ENCODE data around the gene FILIP1.
A peak's percentile ranks its signal among the peaks of the same experiment; 100 is the strongest.

Gene FILIP1

GRCh38 chr6:75302280-75302679 is 191.3 kb downstream of the FILIP1 start:
- Histone ChIP-seq H3K36me3 (ENCODE audit: control insufficient read depth in 1 of 2, insufficient read depth in 2 of 2, low read depth in 1 of 2, low read length in 2 of 2) (no peaks in the 10 kb centered on the region), H3K9me3 (ENCODE audit: control insufficient read depth, low read length) (peaks cover 6% of the 10 kb centered on the region)
- WGBS, result 96% methylated on average over 3 of the region's 3 CpGs

DNA sequence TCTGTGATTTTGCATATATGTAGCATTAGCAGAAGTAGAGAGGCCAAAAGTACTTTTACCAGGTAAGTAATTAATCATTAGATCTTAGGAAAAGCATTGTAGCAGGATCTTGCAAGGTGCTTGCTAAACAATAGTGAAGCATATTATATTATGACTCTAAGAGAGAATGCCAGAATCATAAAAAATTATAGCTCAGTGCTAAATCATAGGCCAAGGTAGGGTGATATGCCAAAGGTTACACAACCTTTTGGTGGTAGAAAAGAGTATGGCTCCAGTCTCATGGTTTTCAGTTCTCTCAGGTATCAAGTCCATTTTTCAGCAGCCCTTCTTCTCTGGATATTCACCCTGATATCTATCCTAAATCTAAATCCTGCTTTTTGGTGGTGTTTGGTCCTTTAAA is 192.1 kb downstream of the FILIP1 start:
- no peak for DNase-seq
- H3K4ac ChIP-seq (ENCODE audit: low read depth in 1 of 2, low read length in 2 of 2), result no peak overlapping the region
- no peak overlapping the region for H2AK5ac ChIP-seq (ENCODE audit: low read length, severe bottlenecking)
- H4K8ac ChIP-seq (ENCODE audit: low read length), result no peak overlapping the region
- H4K91ac ChIP-seq (ENCODE audit: low read length), result no peak overlapping the region
- no peak overlapping the region for H2BK5ac ChIP-seq (ENCODE audit: low read depth, low read length, poor library complexity, severe bottlenecking)
- no peak overlapping the region for H2BK15ac ChIP-seq (ENCODE audit: low read depth, poor library complexity, severe bottlenecking)
- no peaks in the 10 kb centered on the region for H3K36me3 ChIP-seq (ENCODE audit: control insufficient read depth in 1 of 2, insufficient read depth in 2 of 2, low read depth in 1 of 2, low read length in 2 of 2)
- H3K23ac ChIP-seq (ENCODE audit: low read length in 2 of 2), result no peak overlapping the region
- no peak overlapping the region for H3K9ac ChIP-seq (ENCODE audit: low read length)
- H3K4me1 ChIP-seq (ENCODE audit: control insufficient read depth, insufficient read depth, low read depth, low read length), result no peaks in the 10 kb centered on the region
- no peak overlapping the region for H3K27ac ChIP-seq (ENCODE audit: low read length, poor library complexity, severe bottlenecking)
- no peaks in the 10 kb centered on the region for H3K27me3 ChIP-seq (ENCODE audit: control insufficient read depth in 1 of 2, insufficient read depth in 1 of 2, low read length in 2 of 2)
- no peak overlapping the region for H3K18ac ChIP-seq (ENCODE audit: low read depth in 1 of 2, low read length in 2 of 2)
- H3K9me3 ChIP-seq (ENCODE audit: control insufficient read depth, low read length), result peaks cover 6% of the 10 kb centered on the region
- H3K79me1 ChIP-seq (replicated peaks; ENCODE audit: low read length, poor library complexity, severe bottlenecking), result no peaks in the 10 kb centered on the region
- no peak overlapping the region for H3K14ac ChIP-seq (ENCODE audit: low read length in 2 of 2)
- no peak overlapping the region for H3K4me2 ChIP-seq (ENCODE audit: low read length, poor library complexity, severe bottlenecking)
- no peak overlapping the region for H2AFZ ChIP-seq (ENCODE audit: low read depth, low read length)
- H2BK12ac ChIP-seq (ENCODE audit: low read length in 2 of 2), result no peak overlapping the region
- no peak overlapping the region for H3K4me3 ChIP-seq (ENCODE audit: insufficient read depth in 1 of 2, low read depth in 1 of 2, low read length in 2 of 2)
- H2BK120ac ChIP-seq (ENCODE audit: low read depth, low read length), result no peak overlapping the region

More at GRCh38 chr6:75302280-75302679, 191.3 kb downstream of the FILIP1 start:
- Histone ChIP-seq H2BK120ac (ENCODE audit: low read depth, low read length) (no peak overlapping the region), H3K79me1 (replicated peaks; ENCODE audit: low read length, poor library complexity, severe bottlenecking) (no peaks in the 10 kb centered on the region), H3K4me2 (ENCODE audit: low read length, poor library complexity, severe bottlenecking) (no peak overlapping the region), H2BK15ac (ENCODE audit: low read depth, poor library complexity, severe bottlenecking) (no peak overlapping the region), H3K27ac (ENCODE audit: low read length, poor library complexity, severe bottlenecking) (no peak overlapping the region), H3K18ac (ENCODE audit: low read depth in 1 of 2, low read length in 2 of 2) (no peak overlapping the region), H3K4me3 (ENCODE audit: insufficient read depth in 1 of 2, low read depth in 1 of 2, low read length in 2 of 2) (no peak overlapping the region), H2BK5ac (ENCODE audit: low read depth, low read length, poor library complexity, severe bottlenecking) (no peak overlapping the region), H2AFZ (ENCODE audit: low read depth, low read length) (no peak overlapping the region), H3K14ac (ENCODE audit: low read length in 2 of 2) (no peak overlapping the region), H3K4ac (ENCODE audit: low read depth in 1 of 2, low read length in 2 of 2) (no peak overlapping the region), H4K8ac (ENCODE audit: low read length) (no peak overlapping the region), H4K91ac (ENCODE audit: low read length) (no peak overlapping the region), H3K4me1 (ENCODE audit: control insufficient read depth, insufficient read depth, low read depth, low read length) (no peaks in the 10 kb centered on the region), H3K27me3 (ENCODE audit: control insufficient read depth in 1 of 2, insufficient read depth in 1 of 2, low read length in 2 of 2) (no peaks in the 10 kb centered on the region), H2AK5ac (ENCODE audit: low read length, severe bottlenecking) (no peak overlapping the region), H2BK12ac (ENCODE audit: low read length in 2 of 2) (no peak overlapping the region), H3K9ac (ENCODE audit: low read length) (no peak overlapping the region), H3K23ac (ENCODE audit: low read length in 2 of 2) (no peak overlapping the region)
- no peak for DNase-seq

DNA sequence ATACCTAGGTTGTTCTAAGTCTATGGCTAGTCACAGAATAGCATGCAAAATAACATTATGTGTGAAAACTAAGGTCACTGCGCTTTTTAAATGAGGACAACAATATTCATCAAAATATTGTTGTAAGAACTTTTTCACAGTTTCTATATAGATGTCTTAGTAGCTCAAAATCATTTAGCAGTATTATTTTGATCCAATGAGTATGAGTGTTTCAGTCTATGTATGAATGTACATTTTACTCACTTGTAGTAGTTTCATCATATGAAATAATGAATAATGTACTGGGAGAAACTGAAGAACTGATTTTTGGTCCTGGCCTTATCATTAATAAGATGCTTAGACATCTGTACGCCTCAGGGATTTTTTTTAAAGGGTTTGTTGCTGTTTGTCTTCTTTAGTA is 192.5 kb downstream of the FILIP1 start:
- no peak overlapping the region for H2BK12ac ChIP-seq (ENCODE audit: low read length in 2 of 2)
- H3K9ac ChIP-seq (ENCODE audit: low read length), result no peak overlapping the region
- H3K27ac ChIP-seq (ENCODE audit: low read length, poor library complexity, severe bottlenecking), result no peak overlapping the region
- no peaks in the 10 kb centered on the region for H3K4me1 ChIP-seq (ENCODE audit: control insufficient read depth, insufficient read depth, low read depth, low read length)
- H2BK5ac ChIP-seq (ENCODE audit: low read depth, low read length, poor library complexity, severe bottlenecking), result no peak overlapping the region
- peaks cover 6% of the 10 kb centered on the region for H3K9me3 ChIP-seq (ENCODE audit: control insufficient read depth, low read length)
- H2BK15ac ChIP-seq (ENCODE audit: low read depth, poor library complexity, severe bottlenecking), result no peak overlapping the region
- no peak overlapping the region for H3K4ac ChIP-seq (ENCODE audit: low read depth in 1 of 2, low read length in 2 of 2)
- H3K4me2 ChIP-seq (ENCODE audit: low read length, poor library complexity, severe bottlenecking), result no peak overlapping the region
- no peak overlapping the region for H4K91ac ChIP-seq (ENCODE audit: low read length)
- no peaks in the 10 kb centered on the region for H3K79me1 ChIP-seq (replicated peaks; ENCODE audit: low read length, poor library complexity, severe bottlenecking)
- no peak for DNase-seq
- H3K36me3 ChIP-seq (ENCODE audit: control insufficient read depth in 1 of 2, insufficient read depth in 2 of 2, low read depth in 1 of 2, low read length in 2 of 2), result no peaks in the 10 kb centered on the region
- H3K14ac ChIP-seq (ENCODE audit: low read length in 2 of 2), result no peak overlapping the region
- H3K27me3 ChIP-seq (ENCODE audit: control insufficient read depth in 1 of 2, insufficient read depth in 1 of 2, low read length in 2 of 2), result no peaks in the 10 kb centered on the region
- no peak overlapping the region for H3K23ac ChIP-seq (ENCODE audit: low read length in 2 of 2)
- H2AFZ ChIP-seq (ENCODE audit: low read depth, low read length), result no peak overlapping the region
- no peak overlapping the region for H4K8ac ChIP-seq (ENCODE audit: low read length)
- H3K4me3 ChIP-seq (ENCODE audit: insufficient read depth in 1 of 2, low read depth in 1 of 2, low read length in 2 of 2), result no peak overlapping the region
- 100% methylated on average over 1 of the region's 2 CpGs for WGBS
- H2BK120ac ChIP-seq (ENCODE audit: low read depth, low read length), result no peak overlapping the region
- no peak overlapping the region for H2AK5ac ChIP-seq (ENCODE audit: low read length, severe bottlenecking)
- no peak overlapping the region for H3K18ac ChIP-seq (ENCODE audit: low read depth in 1 of 2, low read length in 2 of 2)

GRCh38 chr6:75300531-75300855 is 193.1 kb downstream of the FILIP1 start:
- Histone ChIP-seq H4K8ac (ENCODE audit: low read length) (no peak overlapping the region), H3K27me3 (ENCODE audit: control insufficient read depth in 1 of 2, insufficient read depth in 1 of 2, low read length in 2 of 2) (no peaks in the 10 kb centered on the region), H2BK12ac (ENCODE audit: low read length in 2 of 2) (no peak overlapping the region), H3K36me3 (ENCODE audit: control insufficient read depth in 1 of 2, insufficient read depth in 2 of 2, low read depth in 1 of 2, low read length in 2 of 2) (no peaks in the 10 kb centered on the region), H2BK5ac (ENCODE audit: low read depth, low read length, poor library complexity, severe bottlenecking) (peak overlapping the region; percentile 44), H4K91ac (ENCODE audit: low read length) (no peak overlapping the region), H3K79me1 (replicated peaks; ENCODE audit: low read length, poor library complexity, severe bottlenecking) (no peaks in the 10 kb centered on the region), H3K4me1 (ENCODE audit: control insufficient read depth, insufficient read depth, low read depth, low read length) (no peaks in the 10 kb centered on the region), H2BK15ac (ENCODE audit: low read depth, poor library complexity, severe bottlenecking) (no peak overlapping the region), H2BK120ac (ENCODE audit: low read depth, low read length) (peak overlapping the region; percentile 49), H3K14ac (ENCODE audit: low read length in 2 of 2) (no peak overlapping the region), H3K4ac (ENCODE audit: low read depth in 1 of 2, low read length in 2 of 2) (no peak overlapping the region), H3K23ac (ENCODE audit: low read length in 2 of 2) (no peak overlapping the region), H3K9ac (ENCODE audit: low read length) (no peak overlapping the region), H2AFZ (ENCODE audit: low read depth, low read length) (no peak overlapping the region), H2AK5ac (ENCODE audit: low read length, severe bottlenecking) (no peak overlapping the region), H3K9me3 (ENCODE audit: control insufficient read depth, low read length) (peaks cover 6% of the 10 kb centered on the region), H3K4me3 (ENCODE audit: insufficient read depth in 1 of 2, low read depth in 1 of 2, low read length in 2 of 2) (no peak overlapping the region), H3K4me2 (ENCODE audit: low read length, poor library complexity, severe bottlenecking) (no peak overlapping the region), H3K27ac (ENCODE audit: low read length, poor library complexity, severe bottlenecking) (no peak overlapping the region), H3K18ac (ENCODE audit: low read depth in 1 of 2, low read length in 2 of 2) (no peak overlapping the region)
- DNase-seq, result no peak
- 100% methylated on average over 1 of the region's 1 CpG for WGBS

Measured in mesenchymal stem cell (in vitro differentiated cells and primary cell).